GM21528 (cell line): Measurements from ENCODE around the gene CPLANE1.
"Not testable (repeated sequence)": the region's sequence is repeated elsewhere in the genome, so short reads cannot be mapped to it uniquely, and the experiment has no call there.

Experiments used
- ATAC-seq: cut with Tn5 transposase; IDR thresholded peaks from one replicate; pipeline ENCODE4 v1.9.1; 2021; ENCODE audit warnings: mild to moderate bottlenecking, moderate library complexity; ENCODE audit not compliant: unreplicated experiment, low FRiP score

The CPLANE1 gene

DNA sequence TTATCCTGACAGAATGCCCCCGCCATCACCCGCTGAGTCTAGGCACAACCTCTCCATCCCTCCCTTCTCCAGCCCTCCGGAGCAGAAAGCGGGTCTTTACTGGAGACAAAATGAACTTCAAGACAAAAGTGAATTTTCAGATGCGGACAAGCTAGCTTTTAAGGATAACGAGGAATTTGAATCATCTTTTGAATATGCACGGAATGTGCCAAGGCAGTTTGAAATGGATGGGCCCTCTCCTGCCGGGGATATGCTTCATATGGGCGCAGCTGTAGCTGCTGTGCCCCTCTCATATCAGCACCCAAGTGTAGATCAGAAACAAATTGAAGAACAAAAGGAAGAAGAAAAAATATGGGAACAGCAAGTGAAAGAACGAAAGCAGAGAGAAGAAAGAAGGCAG lies 37.5 kb downstream of the CPLANE1 start:
- ATAC-seq, result no peak

DNA sequence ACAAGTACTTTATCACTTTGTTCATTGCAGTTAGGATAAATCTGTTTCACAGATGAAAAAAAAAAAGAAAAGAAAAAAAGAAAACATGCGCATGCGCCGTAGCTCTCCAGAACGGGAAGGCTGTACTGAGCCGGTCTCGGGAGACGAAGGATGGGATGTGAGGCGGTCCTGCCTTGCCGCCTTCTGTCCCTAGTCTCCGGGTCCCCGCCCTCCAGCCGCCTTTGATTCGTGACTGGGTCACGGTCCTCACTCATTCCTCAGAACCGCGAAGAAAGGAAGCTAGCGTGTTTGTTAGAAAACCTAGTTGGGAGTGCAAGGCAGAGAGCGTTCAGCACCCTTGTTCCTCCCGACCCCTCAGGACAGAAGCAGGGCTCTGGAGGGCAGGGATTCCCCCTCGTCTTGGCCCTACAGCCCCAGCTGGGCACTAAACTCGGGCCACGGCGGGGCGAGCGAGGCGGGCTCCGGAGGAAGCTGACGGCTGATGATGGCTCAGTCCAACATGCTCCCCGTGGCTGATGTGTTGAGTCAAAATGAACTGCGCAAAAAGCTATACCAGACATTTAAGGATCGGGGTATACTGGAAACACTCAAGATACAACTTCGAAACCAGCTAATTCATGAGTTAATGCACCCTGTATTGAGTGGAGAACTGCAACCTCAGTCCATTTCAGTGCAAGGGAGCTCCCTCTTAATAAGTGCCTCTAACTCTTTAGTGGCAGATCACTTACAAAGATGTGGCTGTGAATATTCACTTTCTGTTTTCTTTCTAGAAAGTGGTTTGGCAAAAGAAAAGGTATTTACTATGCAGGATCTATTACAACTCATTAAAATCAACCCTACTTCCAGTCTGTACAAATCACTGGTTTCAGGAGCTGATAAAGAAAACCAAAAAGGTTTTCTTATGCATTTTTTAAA lies 40.0 kb downstream of the CPLANE1 start:
- ATAC-seq, result no peak

DNA sequence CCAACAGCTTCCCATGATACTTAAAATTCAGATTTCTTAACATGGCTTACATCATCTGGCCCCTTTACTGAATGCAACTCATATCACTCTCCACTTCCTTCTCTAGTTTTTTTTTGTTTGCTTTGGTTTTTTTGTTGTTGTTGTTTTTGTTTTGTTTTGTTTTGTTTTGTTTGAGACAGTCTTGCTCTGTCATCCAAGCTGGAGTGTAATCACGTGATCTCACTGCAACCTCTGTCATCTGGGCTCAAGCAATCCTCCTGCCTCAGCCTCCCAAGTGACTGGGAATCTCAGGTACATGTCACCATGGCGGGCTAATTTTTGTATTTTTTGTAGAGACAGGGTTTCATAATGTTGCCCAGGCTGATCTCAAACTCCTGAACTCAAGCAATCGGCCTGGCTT lies 41.4 kb downstream of the CPLANE1 start:
- ATAC-seq, result no peak

DNA sequence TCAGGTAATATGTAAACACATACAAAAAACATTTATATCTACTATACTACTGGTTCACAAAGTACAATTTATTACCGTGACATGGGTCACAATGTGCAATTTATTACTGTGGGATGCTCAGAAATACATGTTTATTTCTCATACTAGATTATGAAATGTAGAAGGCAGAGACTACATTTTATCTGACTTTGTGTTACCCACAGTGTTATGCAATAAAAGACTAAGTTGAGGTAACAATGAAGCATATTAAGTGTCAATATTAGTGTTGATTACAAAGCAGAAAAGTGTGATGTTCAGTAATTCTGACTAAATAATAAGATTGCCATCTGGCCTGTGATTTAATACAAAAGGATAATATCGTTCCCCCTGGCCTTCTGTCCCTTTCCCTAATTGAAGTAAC lies 42.4 kb downstream of the CPLANE1 start:
- ATAC-seq, result no peak

DNA sequence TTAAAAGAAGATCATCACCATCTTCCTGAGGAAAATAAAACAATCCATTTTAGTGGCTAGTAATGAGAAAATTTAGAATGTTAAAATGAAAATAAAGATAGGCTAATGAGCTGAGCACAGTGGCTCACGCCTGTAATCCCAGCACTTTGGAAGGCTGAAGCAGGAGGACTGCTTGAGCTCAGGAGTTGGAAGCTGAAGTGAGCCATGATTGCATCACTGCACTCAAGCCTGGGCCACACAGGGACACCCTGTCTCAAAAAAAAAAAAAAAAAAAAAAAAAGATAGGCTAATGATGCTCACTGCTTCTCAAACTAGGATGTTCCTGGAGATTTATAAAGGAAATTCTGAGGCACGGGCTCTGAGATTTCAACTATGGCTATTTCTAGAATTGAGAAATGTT lies 50.3 kb downstream of the CPLANE1 start:
- ATAC-seq, result no peak

DNA sequence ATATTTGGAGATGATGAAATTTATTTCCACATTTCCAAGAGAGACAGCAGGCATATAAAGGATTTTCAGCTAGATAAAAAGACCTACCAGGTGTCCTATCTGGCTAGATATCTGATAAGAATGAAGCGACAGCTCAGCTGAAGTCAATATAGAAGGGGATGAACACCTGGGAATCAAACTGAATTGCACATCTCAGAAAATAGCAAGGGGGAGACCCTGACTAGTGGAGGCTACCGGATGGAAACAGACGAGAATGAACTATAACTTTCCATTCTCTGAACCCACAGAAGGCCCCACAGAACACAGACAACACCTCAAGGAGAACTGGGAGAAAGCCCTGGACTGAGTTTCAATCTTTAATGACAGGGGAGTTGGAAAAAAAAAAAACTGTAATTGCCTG lies 51.1 kb downstream of the CPLANE1 start:
- no peak for ATAC-seq

DNA sequence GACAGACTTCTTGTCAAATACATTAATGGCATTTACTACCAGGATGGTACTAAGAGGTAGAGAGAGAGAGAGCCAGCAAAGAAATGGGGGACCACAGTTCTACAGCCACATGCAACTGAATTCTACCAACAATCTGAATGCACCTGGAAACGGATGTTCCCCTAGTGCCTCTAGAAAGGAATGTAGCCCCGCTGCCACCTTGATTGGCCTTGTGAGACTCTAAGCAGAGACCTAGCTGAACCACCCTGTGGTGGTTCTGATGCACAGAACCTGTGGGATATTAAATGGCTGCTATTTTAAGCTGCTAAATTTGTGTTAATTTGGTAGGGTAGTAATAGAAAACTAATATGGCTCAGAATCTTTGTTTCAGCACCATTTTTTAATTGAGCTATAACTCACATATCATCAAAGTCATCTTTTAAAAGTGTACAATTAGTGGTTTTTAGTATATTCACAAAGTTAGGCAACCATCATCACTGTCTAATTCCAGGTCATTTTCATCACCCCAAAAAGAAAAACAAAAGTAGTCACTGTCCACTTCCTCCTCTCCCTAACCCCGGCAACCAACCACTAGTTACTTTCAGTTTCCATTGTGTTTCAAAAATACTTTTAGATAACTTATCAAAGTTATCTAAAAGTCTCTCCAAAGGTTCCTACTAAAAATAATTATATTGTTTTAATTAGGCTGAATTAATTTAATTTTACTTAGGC lies 51.7 kb downstream of the CPLANE1 start:
- peak; percentile 90 for ATAC-seq

DNA sequence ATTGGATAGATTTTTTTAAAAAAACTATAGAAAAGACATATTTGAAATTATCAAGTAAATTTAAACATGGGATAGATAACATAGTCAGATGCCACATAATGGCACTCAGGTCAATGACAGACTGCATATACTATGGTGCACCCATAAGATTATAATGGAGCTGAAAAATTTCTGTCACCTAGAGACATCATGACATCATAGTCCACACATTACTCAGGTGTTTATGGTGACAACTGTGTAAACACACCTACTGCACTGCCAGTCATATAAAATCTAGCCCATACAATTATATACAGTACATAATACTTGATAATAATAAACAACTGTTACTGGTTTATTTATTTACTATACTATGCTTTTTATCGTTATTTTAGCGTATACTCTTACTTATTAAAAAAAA lies 58.6 kb downstream of the CPLANE1 start:
- no peak for ATAC-seq

DNA sequence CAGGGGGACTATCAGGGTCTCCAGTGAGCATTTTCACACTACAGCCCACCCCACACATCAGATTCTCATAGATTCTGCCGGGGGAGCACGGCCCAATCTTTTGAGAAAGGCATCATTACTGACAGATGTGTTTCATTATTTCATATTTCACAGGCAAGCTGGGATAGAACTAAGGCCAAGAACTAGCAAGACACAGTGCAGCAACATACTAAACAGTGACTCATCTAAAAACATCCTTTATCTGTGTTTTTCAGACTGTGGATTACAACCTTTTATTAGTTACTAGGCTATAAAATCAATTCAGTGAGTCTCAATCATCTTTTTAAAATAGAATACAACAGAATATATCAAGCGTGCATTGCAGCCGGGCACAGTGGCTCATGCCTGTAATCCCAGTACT lies 59.8 kb downstream of the CPLANE1 start:
- no peak for ATAC-seq

DNA sequence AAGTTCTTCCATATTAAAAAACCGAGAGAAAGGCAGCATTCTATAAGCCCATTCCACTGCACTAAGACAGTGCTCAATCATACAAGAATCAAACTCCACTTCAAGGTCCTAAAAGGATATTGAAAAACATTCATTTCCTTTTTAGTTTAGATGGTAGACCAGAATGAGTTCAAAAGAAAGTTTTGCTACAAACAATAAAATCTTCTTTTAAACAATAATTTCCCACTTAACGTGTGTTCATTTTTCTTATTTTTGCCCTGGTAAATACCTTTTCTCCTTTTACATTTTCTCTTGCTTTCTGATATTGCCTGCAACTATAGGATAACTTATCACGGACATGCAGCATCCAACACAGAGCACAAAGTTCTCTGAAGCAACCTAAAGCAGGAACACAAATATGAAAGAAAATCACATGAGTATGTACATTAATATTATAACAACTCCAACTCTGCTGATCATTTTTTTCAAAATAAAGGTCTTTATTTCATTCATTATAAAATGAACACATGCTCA lies 61.7 kb downstream of the CPLANE1 start:
- no peak for ATAC-seq

DNA sequence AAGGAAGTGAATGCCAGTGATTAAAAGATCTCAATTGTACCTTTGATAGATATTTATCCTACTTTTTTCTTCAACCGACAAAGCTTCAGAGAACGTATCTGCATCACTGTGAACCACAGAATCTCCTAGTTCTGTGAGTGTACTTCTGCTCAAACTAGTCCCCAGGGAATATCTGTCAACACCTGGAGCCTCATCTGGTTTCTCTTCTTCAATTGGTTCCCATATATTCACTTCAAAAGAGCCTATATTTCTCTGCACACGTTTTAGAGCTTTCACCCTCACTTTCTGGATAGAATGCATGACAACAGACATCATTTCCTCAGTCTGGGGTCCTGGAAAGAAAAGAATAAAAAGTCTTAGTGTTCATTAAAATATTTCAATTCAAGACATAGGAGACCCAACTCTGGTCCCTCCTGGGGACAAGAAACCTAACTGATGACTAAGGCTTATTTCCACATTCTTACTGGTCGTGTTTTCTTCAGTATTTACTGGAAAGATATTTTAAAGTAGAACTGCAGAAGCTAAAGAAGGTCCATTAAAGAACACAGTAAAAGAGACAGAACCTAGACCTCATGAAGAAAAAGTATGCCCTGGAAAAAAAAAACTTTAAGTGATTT lies 64.3 kb downstream of the CPLANE1 start:
- peak; percentile 64 for ATAC-seq

DNA sequence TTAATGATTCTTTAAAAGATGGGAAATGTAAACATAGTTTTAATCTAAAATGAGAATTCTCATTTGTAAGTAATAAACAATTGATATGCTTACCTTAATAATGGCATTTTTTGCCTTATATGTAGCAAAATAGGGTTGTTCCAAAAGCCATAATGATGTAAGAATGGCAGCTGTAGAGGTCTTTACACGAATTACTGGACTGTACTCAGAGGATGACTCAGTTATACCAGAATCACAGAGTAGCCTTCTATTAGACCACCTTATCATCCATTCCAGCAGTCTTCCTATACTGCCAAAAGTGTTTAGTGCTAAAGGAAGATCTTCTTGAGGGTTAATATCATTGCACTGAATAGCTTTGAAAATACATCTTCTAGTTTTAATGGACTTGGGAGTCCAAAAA lies 66.5 kb downstream of the CPLANE1 start:
- ATAC-seq, result no peak

DNA sequence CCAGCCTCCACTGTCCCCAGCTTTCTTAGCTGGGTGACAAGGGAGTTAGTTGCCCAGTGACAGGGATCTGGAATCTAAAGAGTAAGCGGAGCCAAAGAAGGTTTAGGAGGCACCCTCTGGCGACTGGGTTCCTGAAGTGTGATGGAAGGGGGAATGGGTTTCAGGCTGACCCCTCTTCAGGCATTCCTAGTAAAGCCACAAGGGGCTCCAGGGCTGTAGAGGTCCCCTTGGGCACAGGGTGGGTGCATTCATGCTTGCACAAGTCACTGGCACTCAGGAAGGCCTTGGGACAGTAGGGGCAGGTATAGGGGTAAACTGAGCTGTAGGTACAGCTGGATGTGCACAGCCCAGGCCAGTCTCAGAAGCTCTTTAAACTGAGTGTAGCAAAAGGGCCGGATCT lies 74.2 kb downstream of the CPLANE1 start:
- ATAC-seq, result no peak

DNA sequence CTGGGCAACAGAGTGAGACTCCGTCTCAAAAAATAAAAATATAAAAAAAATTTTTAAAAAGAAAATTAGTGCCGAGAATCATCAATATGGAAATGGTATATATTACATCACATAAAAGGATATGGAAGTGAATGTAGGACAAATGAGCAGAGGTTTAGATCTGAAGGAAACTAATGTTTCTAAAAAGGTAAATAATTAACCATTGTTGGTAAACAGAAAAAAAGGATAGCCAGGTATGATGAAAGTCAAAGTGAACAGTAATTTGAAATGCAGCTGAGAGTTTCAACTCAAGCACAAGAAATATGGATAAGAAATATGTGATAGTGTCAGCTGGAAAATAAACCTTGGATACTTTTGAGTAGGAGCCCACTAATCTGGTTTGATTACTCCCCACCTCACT lies 76.2 kb downstream of the CPLANE1 start:
- no peak for ATAC-seq

DNA sequence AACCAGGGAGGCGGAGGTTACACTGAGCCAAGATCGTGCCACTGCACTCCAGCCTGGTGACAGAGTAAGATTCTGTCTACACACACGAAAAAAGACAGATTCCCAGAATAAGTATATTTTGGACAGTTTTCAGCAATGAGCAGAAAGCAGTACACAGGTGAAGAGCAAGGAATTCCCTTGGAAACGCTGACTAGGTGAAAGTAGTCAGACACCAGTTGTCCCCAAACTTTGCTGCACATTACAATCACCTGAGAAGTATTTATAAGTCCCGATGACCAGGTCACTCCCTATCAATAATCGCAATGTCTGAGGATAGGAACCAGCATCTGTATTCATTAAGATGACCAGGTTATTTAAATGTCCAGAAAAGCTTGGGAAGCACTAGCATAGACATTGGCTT lies 78.3 kb downstream of the CPLANE1 start:
- no peak for ATAC-seq

DNA sequence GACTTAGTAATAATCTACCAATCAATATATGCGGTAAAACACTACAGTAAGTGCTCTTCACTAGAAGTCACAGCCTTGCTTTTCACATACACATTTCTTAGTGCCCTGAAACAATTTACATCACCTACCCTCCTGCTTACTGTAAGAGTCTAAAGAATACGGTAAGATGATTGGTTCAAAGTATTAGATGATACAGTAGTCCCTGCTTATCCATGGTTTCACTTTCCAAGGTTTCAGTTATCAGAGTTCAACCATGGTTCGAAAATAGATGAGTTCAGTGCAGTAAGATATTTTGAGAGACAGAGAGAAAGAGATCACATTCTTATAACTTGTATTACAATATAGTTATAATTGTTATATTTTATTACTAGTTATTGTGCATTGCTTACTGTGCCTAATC lies 83.0 kb downstream of the CPLANE1 start:
- ATAC-seq, result no peak

DNA sequence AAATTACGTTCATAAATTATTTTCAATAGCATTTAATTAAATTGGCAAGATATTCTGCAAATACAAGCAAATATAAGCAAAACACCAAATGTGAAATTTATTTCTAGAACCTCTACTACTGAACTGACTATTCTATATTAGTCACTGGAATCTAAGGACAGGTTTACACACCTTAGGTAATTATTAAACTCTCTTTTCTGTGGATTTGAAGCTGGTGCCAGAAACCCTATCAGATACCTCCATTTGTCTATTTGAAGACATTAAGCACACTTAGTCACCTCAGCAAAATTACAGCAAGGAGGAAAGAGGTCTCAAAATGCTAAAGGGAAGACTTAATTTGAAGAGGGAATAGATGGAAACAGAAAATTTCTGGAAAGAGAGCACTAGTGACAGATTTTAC lies 83.4 kb downstream of the CPLANE1 start:
- no peak for ATAC-seq

DNA sequence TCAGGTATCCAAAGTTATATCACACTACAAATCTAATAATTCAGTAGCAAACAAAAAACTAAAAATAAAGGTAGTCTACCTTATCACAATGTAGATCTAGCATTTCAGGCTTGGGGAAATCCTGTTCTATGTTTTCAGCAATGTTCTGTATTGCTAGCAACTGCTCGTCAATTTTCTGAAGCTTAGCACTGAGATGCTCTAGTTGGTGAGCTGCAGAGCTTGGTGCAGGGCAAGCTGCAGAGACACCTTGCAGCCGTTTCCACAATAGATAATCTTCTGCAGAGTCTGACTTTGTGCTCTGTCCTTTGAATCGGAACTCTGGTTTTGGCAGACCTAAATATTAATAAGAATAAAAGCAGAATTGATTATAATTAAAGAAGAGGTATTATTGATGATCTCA lies 95.5 kb downstream of the CPLANE1 start:
- ATAC-seq, result no peak

DNA sequence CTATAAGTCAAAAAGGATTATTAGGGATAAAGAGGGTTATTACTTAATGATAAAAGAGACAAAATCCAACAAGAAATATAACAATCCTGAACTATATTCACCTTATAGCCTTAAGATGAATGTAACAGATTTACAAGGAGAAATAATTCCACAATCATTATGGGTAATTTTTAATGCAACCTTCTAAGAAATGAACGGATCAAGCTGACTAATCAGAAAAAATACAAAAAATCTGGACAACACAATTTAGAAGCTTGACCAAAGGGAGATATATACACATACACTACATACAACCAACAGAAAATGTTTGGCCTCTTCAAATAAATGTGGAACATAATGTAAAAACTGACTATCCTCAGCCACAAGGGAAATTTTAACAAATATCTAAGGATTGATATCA lies 102.3 kb downstream of the CPLANE1 start:
- no peak for ATAC-seq

DNA sequence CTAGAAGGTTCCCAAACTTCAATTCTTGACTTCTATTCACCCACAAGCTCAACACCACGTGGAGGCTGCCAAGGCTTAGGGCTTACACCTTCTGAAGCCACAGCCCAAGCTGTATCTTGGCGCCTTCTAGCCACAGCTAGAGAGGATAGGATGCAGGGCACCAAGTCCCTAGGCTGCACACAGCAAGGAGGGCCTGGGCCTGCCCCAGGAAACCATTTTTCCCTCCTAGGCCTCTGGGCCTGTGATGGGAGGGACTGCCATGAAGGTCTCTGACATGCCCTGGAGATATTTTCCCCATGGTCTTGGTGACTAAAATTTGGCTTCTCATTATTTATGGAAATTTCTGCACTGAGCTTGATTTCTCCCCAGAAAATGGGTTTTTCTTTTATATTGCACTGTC lies 112.5 kb downstream of the CPLANE1 start:
- no peak for ATAC-seq

DNA sequence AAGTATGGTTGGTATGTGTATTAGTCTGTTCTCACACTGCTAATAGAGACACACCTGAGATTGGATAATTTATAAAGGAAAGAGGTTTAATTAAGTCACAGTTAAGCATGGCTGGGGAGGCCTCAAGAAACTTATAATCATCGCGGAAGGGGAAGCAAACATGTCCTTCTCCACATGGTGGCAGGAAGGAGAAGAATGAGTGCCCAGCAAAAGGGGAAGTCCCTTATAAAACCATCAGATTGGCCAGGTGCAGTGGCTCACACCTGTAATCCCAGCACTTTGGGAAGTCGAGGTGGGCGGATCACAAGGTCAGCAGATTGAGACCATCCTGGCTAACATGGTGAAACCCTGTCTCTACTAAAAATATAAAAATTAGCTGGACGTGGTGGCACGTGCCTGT lies 113.9 kb downstream of the CPLANE1 start:
- not testable (repeated sequence) for ATAC-seq
